ENCODE measurements around the gene XPO5. TPM values are rescaled to one million over a fixed set of nuclear protein-coding genes. Genes with fewer than 3 reads are reported as not detected.

XPO5 gene
- total and polyA plus RNA-seq, 9 of the 15 experiments (the other 6 are each of a cell fraction or from before 2014, with no cell fraction given) = 36.0 to 170 (median 99.1) TPM

DNA sequence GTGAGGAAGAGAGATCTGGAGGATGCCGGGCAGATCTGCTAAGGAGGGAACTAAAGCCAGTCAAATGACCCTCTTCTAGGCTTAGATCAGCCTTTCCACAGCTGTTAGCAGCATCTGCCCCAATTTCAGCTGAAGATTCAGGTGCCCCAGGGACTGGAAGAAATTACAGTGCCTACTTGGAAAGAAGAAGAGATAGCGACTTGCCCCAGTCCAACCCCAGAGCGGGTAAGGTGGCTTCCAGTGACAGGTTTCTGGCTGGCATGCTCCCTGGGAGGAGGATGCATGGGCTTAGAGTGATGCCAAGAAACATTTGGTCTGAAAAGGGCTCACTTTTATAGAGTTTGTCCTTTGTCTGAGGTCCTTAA, 97.8 kb downstream of the XPO5 start (continued):
- TF ChIP-seq MCM3 (IDR thresholded peaks at IDR 0.05) (no peak), MECOM (CRISPR knock-in tag; IDR thresholded peaks at IDR 0.05) (no peak), ELK1 (CRISPR knock-in tag; IDR thresholded peaks at IDR 0.05) (no peak), PHB2 (IDR thresholded peaks at IDR 0.05; ENCODE audit: low read depth) (no peak), TAF7 (tag; IDR thresholded peaks at IDR 0.05) (no peak), POU5F1 (IDR thresholded peaks at IDR 0.05; ENCODE audit: borderline replicate concordance, low read depth, low read length, partially characterized antibody) (no peak), NFATC3 (IDR thresholded peaks at IDR 0.05) (no peak), GATAD2A (IDR thresholded peaks at IDR 0.05) (no peak), ZNF436 (CRISPR knock-in tag; IDR thresholded peaks at IDR 0.05) (no peak), TAL1 (IDR thresholded peaks at IDR 0.05) (no peak), CHD1 (IDR thresholded peaks at IDR 0.05; ENCODE audit: low read length) (peak; percentile 71), MBD2 (IDR thresholded peaks at IDR 0.05; ENCODE audit: borderline replicate concordance, low read depth) (no peak), MAX (CRISPR knock-in tag; IDR thresholded peaks at IDR 0.05) (no peak), MEF2A (IDR thresholded peaks at IDR 0.05; ENCODE audit: control insufficient read depth, low read depth, low read length) (no peak), RBM25 (IDR thresholded peaks at IDR 0.05; ENCODE audit: low read depth, low read length, severe bottlenecking) (no peak), CUX1 (CRISPR knock-in tag; IDR thresholded peaks at IDR 0.05) (no peak)
- TF ChIP-seq, protein P1, sequence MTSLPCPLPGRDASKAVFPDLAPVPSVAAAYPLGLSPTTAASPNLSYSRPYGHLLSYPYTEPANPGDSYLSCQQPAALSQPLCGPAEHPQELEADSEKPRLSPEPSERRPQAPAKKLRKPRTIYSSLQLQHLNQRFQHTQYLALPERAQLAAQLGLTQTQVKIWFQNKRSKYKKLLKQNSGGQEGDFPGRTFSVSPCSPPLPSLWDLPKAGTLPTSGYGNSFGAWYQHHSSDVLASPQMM (CRISPR knock-in tag; IDR thresholded peaks at IDR 0.05) = no peak
- TF ChIP-seq, protein P2, sequence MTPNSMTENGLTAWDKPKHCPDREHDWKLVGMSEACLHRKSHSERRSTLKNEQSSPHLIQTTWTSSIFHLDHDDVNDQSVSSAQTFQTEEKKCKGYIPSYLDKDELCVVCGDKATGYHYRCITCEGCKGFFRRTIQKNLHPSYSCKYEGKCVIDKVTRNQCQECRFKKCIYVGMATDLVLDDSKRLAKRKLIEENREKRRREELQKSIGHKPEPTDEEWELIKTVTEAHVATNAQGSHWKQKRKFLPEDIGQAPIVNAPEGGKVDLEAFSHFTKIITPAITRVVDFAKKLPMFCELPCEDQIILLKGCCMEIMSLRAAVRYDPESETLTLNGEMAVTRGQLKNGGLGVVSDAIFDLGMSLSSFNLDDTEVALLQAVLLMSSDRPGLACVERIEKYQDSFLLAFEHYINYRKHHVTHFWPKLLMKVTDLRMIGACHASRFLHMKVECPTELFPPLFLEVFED (CRISPR knock-in tag; conservative IDR thresholded peaks at IDR 0.05) = no peak
